GM12872 (cell line): ENCODE results near the gene CALML5.

Experiments used
- CTCF ChIP-seq: IDR thresholded peaks from 3 replicates; pipeline ENCODE4 v1.5.1; 2011; ENCODE audit warnings: low read depth, mild to moderate bottlenecking, low read length, moderate library complexity; ENCODE audit not compliant: insufficient read depth

Gene CALML5

DNA sequence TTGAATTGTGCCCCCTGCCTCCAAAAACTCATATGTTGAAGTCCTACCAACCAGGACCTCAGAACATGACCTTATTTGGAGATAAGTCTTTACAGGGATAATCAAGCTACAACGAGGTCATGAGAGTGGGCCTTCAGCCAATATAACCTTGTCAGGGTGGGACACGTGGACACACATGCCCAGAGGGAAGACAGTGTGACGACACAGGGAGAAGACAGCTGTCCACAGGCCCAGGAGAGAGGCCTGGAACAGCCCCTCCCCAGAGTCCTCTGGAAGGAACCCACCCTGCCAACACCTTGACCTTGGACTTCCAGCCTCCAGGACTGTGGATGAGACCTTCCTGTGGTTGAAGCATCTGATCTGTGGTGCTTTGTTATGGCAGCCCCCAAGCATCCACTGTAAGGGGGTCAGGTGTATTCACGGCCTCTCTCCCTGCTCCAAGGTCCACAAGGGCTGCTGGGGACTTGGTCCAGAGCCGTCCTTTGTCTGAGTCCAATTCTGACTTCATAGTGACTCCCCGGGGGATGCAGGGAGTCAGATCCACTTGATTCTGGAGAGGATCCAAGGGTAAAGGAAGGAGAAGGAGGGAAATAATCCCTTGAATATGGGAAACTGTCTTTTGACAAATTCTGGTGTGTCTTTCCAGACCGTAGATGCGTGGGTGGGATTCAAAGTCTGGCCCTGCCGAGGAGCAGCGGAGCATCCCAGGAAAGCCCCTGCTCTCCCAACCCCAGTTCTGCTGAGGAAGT, 32.4 kb upstream of the CALML5 start:
- no peak for TF ChIP-seq CTCF

- no peak for TF ChIP-seq CTCF
These were observed 31.6 kb upstream of the CALML5 start for GRCh38 chr10:5530846-5531557.

DNA sequence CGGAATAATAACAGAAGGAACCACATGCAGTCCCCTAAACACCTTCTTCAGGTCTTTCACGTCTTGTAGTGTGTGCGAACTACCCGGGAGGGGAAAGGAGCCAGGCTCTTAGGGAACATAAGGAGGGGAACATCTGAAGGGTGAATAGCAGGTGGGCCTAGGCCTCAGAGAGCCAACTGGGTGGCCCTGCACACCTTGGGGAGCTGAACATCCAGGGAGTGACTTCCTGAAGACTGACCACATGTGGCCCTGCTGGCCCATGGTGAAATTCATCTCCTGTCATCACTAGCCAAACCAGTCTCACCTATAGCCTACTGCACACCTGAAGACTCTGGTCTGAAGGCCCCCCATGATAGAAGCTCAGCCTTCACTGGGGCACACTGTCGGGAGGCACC, 31.0 kb upstream of the CALML5 start:
- TF ChIP-seq CTCF = no peak

- no peak for TF ChIP-seq CTCF
These were observed 30.5 kb upstream of the CALML5 start for GRCh38 chr10:5529702-5530411.

GRCh38 chr10:5528989-5529701, 29.8 kb upstream of the CALML5 start:
- no peak for TF ChIP-seq CTCF

GRCh38 chr10:5527332-5528200, 28.2 kb upstream of the CALML5 start:
- no peak for TF ChIP-seq CTCF
